A549 treated with Mapracorat at 1 μM for 4 hours (cell line): ENCODE measurements around the gene CEP19. TPM values are rescaled to one million over a fixed set of nuclear protein-coding genes. Genes with fewer than 3 reads are reported as not detected.

Source experiments
- total RNA-seq: library from RNA; stranded (reverse); fragments of 200-300 nt; extraction: Qiagen RNA extraction; gene quantifications from 5 replicates; pipeline ENCODE4 v1.2.3, GENCODE V29; 2022

CEP19 gene, protein sequence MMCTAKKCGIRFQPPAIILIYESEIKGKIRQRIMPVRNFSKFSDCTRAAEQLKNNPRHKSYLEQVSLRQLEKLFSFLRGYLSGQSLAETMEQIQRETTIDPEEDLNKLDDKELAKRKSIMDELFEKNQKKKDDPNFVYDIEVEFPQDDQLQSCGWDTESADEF
- total RNA-seq = 2.1 to 2.7 TPM (median 2.6 TPM) in 5 replicates

GRCh38 chr3:196711838-196712513, at the start of gene CEP19, which contains the start of gene PIGX:
Gene CEP19 (minus strand): TSS chr3:196712250. CDS start chr3:196708657, 3,593 bp downstream.
Gene PIGX (plus strand): TSS chr3:196712377.

DNA sequence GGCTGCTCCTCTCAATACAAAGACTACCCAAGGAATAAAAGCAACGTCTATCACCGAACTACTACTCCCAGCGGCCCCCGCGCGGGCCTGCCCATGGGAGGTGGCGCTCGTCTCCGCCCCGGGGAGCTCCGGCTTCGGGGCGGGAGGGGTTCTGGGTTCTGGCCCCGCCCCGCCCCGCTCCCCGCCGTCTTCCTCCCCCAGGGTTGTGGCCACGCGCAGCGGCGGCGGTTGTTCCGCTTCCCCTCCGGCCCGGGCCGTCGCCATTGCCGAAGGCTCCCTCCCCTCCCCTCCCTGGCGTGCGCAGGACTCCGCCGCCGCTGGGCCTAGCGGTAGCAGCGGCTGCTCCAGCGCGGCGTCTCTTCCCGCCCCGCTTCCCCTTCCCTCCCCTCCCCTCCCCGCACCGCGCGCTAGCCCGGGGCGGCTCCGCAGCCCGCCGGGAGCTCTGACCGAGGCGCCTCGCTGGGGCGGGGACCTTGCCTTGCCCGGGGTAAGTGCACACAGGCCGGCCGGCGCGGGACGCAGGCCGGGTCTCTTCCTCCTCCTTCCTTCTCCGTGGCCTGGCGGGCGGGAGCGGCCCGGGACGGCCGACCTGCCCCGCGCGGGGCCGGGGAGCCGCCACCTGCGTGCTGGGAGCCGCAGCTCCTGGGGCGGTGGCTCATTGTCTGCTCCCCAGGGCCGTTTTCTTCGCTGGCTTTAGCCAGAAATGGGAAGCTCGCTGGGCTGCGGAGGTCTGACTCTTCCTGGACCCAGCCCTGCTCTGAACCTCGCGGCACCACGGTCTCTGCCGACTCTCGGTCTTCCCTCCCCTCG, 27.8 kb upstream of the CEP19 start, which contains the start of gene PAK2:
PAK2 (plus strand) TSS at position 187 of the 810 bp plus-strand sequence. CDS start 42,790 bp downstream, outside the sequence.

Other genes starting within 250 kb of the CEP19 start
- 3.4 to 4.9 TPM (median 4.0 TPM) in 5 replicates for gene RNF168, start 208.5 kb downstream of the CEP19 start, total RNA-seq
- not detected in 5 replicates for gene SMCO1, start 196.9 kb downstream of the CEP19 start, total RNA-seq
- gene WDR53, start 143.7 kb downstream of the CEP19 start, total RNA-seq = 7.4 to 11.3 TPM (median 9.8 TPM) in 5 replicates
- 6.3 to 7.2 TPM (median 6.5 TPM) in 5 replicates for gene FBXO45, start 143.6 kb downstream of the CEP19 start, total RNA-seq
- not detected in 5 replicates for gene NRROS, start 72.6 kb downstream of the CEP19 start, total RNA-seq
- 26.7 to 33.4 TPM (median 31.7 TPM) in 5 replicates for gene PIGX, start 127 bp upstream of the CEP19 start, total RNA-seq
- gene PAK2, start 27.6 kb upstream of the CEP19 start, total RNA-seq = 32.1 to 44.0 TPM (median 38.9 TPM) in 5 replicates
- 5.1 to 6.7 TPM (median 6.1 TPM) in 5 replicates for gene SENP5, start 155.7 kb upstream of the CEP19 start, total RNA-seq
- 42.1 to 45.5 TPM (median 43.0 TPM) in 5 replicates for gene NCBP2, start 230.3 kb upstream of the CEP19 start, total RNA-seq